ENCODE results near the gene WFDC6.
"Not testable (repeated sequence)": the region's sequence is repeated elsewhere in the genome, so short reads cannot be mapped to it uniquely, and the experiment has no call there.

The WFDC6 gene

GRCh38 chr20:45539382-45539781 is at the start of gene WFDC6:
WFDC6 (minus strand) TSS chr20:45539482; CDS start chr20:45539407, 75 bp downstream.
- no peak for DNase-seq (ENCODE audit: low read depth)

GRCh38 chr20:45588800-45589199 is 49.5 kb upstream of the WFDC6 start:
- no peak for DNase-seq (ENCODE audit: low read depth)

- DNase-seq (ENCODE audit: low read depth), result not testable (repeated sequence)
Measured at GRCh38 chr20:45585986-45586385, 46.7 kb upstream of the WFDC6 start.

- DNase-seq (ENCODE audit: low read depth), result not testable (repeated sequence)
Measured at GRCh38 chr20:45584294-45584693, 45.0 kb upstream of the WFDC6 start.

GRCh38 chr20:45583502-45583901 is 44.2 kb upstream of the WFDC6 start:
- no peak for DNase-seq (ENCODE audit: low read depth)

- no peak for DNase-seq (ENCODE audit: low read depth)
Measured at GRCh38 chr20:45581702-45582101, 42.4 kb upstream of the WFDC6 start.

GRCh38 chr20:45579184-45579583 is 39.9 kb upstream of the WFDC6 start, which contains the start of gene WFDC8:
WFDC8 (minus strand) TSS chr20:45579284; CDS start chr20:45579247, 37 bp downstream.
- DNase-seq (ENCODE audit: low read depth), result no peak

- no peak for DNase-seq (ENCODE audit: low read depth)
Measured at GRCh38 chr20:45578231-45578630, 38.9 kb upstream of the WFDC6 start.

- no peak for DNase-seq (ENCODE audit: low read depth)
Measured at GRCh38 chr20:45576995-45577394, 37.7 kb upstream of the WFDC6 start.

- no peak for DNase-seq (ENCODE audit: low read depth)
Measured at GRCh38 chr20:45575931-45576330, 36.6 kb upstream of the WFDC6 start.

- DNase-seq (ENCODE audit: low read depth), result not testable (repeated sequence)
Measured at GRCh38 chr20:45569650-45570049, 30.4 kb upstream of the WFDC6 start.

GRCh38 chr20:45564760-45565276 is 25.5 kb upstream of the WFDC6 start:
- DNase-seq (ENCODE audit: low read depth), result no peak

GRCh38 chr20:45555198-45555597 is 15.9 kb upstream of the WFDC6 start:
- DNase-seq (ENCODE audit: low read depth), result no peak

GRCh38 chr20:45552456-45552855 is 13.2 kb upstream of the WFDC6 start:
- DNase-seq (ENCODE audit: low read depth), result no peak

- DNase-seq (ENCODE audit: low read depth), result no peak
Measured at GRCh38 chr20:45550765-45551164, 11.5 kb upstream of the WFDC6 start.

GRCh38 chr20:45548410-45548809 is 9.1 kb upstream of the WFDC6 start:
- DNase-seq (ENCODE audit: low read depth), result no peak

- no peak for DNase-seq (ENCODE audit: low read depth)
Measured at GRCh38 chr20:45547206-45547770, 8.0 kb upstream of the WFDC6 start, which contains the start of gene EPPIN. EPPIN (minus strand) TSS chr20:45547401; CDS start chr20:45547357, 44 bp downstream.

GRCh38 chr20:45545754-45546453 is 6.6 kb upstream of the WFDC6 start:
- peak; percentile 11 for DNase-seq (ENCODE audit: low read depth)

GRCh38 chr20:45545351-45545750 is 6.1 kb upstream of the WFDC6 start:
- DNase-seq (ENCODE audit: low read depth), result no peak

- DNase-seq (ENCODE audit: low read depth), result no peak
Measured at GRCh38 chr20:45538209-45538799, 978 bp downstream of the WFDC6 start.

- no peak for DNase-seq (ENCODE audit: low read depth)
Measured at GRCh38 chr20:45527294-45527693, 12.0 kb downstream of the WFDC6 start.

GRCh38 chr20:45523821-45524220 is 15.5 kb downstream of the WFDC6 start:
- DNase-seq (ENCODE audit: low read depth), result no peak

GRCh38 chr20:45518282-45518681 is 21.0 kb downstream of the WFDC6 start:
- no peak for DNase-seq (ENCODE audit: low read depth)
